AML-193 (cell line): ENCODE data around the gene PDXK.

Experiments used
- DNase-seq, 2 experiments: peaks; one replicate each; lab custom pipeline; 2025; lab: John Stamatoyannopoulos, UW

The PDXK gene

GRCh38 chr21:43743947-43744346 lies 25.0 kb downstream of the PDXK start:
- no peak for DNase-seq

DNA sequence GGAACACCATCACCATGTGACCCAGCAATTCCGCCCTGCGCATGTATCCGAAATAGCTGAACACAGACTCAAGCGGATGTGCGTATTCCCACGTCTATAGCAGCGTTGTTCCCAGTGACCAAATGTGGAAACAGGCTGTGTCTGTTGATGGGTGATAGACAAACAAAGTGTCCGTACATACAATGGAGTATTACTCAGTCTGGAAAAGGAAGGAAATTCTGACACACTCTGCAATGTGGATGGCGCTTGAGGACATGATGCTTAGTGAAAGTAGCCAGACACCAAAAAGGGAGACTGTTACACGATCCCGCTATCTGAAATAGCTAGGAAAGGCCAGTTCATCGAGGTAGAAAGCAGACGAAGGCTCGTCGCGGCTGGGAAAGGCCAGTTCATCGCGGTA lies 25.8 kb downstream of the PDXK start:
- no peak for DNase-seq

DNA sequence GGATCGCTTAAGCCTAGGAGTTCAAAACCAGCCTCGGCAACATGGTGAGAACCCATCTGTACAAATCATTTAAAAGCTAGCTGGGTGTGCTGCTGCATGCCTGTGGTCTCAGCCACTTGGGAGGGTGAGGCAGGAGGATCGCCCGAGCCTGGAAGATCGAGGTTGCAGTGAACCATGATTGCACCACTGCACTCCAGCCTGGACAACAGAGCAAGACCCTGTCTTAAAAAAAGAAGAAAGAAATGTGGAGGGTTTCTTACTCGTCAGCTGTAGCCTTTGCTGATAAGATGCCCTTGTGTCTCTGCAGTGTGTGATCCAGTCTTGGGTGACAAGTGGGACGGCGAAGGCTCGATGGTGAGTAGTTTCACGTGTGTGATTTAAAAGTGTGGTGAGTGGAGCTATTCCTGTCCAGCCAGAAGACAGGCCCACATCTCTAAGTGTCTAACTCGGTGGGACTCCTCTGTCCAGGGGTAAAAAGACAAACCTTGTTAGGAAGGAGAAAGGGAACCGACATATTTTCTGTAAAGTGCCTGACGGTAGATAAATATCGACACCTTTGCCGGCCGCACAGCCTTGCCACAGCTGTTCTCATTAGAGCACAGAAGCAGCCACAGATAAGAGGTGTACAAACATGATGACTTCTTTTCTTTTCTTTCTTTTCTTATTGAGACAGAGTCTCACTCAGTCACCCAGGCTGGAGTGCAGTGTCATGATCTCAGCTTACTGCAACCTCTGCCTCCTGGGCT lies 27.0 kb downstream of the PDXK start:
- DNase-seq, result no peak

DNA sequence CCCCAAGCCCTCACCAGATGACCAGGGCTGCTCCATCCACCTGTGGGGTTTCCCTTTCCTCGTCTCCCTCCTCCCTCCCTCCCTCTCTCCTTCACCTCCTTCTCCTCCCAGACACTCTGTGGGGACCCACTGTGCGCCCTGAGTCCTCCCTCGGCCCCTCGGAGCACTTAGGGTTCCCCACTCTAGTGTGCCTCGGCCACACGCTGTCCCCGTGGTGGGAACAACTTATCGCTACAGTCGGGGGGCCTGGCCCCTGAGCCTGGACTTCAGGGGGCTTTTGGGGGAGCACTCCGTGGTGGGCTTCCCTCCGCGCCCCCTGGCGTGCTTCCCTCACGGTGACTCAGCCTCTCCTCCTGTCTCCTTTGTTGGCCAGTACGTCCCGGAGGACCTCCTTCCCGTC lies 29.7 kb downstream of the PDXK start:
- no peak for DNase-seq

- no peak for DNase-seq
These were observed 30.8 kb downstream of the PDXK start for GRCh38 chr21:43749651-43750262.

- no peak for DNase-seq
These were observed 31.6 kb downstream of the PDXK start for GRCh38 chr21:43750339-43751033.

DNA sequence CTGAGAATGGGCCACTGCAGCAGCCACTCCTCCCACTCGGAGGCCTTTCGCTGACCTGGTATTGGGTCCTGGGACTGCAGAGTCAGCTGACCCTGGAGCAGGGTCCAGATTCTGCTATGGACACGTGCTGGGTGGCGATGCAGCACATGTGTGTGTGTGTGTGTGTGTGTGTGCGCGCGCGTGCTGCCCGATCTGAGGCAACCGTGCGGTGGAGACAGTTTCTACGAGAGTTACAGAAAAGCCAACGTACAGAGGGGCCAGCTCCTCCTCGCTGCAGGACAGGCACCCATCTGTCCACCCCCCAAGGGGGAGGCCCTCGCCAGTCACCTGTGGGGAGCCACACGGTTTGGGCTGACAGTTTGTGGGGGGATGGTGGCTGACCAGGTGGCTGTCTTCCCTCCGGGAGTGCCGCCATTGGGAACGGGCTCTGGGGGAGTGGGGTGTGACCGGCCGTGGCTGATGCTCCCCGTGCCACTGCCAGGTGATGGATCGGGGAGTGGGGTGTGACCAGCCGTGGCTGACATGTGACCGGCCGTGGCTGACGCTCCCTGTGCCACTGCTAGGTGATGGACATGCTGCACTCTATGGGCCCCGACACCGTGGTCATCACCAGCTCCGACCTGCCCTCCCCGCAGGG lies 33.1 kb downstream of the PDXK start:
- DNase-seq, result no peak

DNA sequence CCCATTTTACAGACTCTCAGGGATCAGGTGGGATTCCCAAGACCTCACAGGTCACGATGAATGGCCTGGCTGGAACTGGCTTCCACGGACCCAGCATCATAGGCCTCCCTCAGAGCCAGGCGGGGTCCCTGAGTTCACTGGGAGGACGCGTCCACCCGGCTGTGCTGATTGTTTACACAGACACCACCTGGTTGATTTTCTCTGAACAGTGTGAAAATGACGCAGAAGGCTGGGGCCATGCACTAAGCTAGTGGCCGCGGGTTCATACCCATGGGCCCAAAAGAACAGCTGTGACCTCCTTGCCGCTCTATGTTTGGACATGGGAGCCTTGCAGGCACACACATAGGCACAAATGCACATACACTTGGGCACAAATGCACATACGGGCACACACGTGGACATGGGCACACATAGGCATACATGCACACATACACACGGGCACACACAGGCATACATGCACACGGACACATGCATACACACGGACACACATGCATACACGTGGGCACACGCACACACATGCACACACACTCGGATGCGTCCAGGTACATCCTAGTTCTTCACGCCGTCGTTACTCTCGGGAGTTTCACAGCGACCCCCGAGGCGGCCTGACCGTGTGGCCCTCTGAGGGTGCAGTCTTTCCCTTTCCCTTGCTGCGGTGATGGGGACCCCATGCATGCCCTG lies 34.0 kb downstream of the PDXK start:
- no peak for DNase-seq

- no peak for DNase-seq
These were observed 34.5 kb downstream of the PDXK start for GRCh38 chr21:43753439-43753799.

DNA sequence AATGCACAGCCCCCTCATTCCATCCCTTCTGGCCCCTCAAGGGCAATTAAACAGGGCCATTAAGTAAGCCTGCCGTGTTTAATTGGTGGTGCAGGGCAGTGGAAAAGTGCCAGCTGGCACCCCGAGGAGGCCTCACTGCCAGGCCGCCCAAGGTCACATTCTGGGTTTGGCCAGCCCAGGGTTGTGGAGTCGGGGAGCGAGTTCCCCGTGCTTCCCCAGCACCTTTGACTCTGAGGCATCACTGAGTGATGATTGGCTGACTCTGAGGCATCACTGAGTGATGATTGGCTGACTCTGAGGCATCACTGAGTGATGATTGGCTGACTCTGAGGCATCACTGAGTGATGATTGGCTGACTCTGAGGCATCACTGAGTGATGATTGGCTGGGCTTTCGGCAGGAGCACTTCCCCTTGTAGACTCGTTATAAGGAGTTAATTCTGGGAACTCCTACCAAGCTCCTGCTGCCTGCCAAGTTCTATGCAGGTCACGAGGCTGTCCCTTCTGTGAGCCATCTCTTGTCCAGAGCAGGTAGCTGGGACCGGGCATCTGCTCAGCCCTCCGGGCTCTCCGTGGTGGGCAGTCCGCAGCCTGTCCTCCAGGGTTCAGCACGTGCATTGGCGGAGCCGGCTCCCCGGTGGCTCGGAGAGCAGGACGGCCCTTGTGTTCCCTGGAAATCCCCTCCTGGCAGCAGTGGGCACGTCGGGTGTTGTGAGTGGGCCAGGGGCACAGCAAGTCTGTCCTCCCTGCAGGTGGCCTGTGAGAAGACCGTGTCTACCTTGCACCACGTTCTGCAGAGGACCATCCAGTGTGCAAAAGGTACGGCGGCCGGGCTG lies 36.2 kb downstream of the PDXK start:
- DNase-seq, result no peak

DNA sequence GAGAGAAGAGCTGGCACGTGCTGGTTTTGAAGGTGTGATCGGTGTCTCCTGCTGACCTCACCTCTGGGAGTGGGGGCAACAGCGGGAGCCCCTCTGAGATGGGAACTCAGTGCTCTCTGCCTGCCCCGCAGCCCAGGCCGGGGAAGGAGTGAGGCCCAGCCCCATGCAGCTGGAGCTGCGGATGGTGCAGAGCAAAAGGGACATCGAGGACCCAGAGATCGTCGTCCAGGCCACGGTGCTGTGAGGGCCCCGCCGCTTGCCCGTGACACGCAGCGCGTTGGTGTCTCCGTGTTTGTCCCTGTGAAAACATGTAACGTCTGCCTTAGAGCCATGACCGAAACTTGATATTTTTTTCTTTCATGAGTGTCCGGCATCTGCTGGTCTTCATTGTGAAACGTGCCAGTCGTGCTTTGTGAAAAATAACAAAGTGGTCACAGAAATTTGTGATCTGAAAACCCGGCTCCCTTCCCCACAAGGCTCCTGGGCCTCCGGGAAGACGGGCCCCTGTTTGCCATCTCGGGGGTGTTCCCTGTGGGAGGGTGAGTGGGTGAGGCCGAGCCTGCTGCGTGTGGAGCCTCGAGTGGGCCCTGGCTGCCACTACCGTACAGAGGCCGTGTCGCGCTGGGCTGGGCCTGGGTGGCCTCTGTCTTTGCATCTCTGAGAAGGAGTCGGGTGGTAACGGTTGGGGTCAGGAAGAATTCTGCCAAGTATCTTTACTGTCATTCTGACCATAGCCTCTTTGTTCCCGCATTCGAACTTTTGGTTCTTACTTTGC lies 37.1 kb downstream of the PDXK start:
- no peak for DNase-seq

DNA sequence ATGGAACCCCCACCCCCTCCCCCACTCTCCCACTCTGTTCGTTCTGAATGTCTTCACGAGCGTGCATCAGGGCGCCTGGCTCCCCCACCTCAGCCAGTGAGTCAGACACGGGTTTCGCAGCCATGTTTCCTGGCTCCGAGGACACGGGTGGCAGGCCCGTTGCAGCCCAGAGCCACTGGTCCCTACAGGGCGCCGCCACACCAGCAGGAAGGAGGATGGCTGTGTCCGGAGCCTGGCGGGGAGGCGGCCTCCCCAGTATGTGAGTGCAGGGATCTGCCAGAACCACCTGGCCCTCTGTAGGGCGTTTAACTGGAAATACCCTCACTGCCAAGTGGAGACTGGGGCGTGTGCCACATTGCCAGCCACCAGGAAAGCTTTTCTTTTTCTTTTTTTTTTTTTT lies 38.7 kb downstream of the PDXK start:
- DNase-seq, result no peak

GRCh38 chr21:43758111-43758641 lies 39.2 kb downstream of the PDXK start:
- no peak for DNase-seq

DNA sequence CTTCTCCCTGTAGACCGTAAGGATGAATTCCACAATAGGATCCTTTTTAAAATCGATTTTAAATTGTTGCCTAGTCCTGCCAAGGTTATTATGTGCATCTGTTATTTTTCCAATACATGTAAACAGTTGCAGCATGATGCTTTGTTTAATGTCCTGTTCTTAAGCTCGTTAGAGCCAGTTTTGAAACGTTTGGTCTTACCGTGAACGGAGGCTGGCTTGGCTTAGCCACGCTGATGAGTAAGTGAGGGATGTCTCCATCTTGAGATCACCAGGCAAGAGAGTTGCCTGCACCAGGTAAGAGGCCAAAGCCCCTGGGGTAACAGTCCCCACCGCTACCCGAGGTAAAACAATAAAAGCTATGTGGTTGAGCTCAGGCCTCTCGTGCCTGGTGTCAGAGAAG lies 39.9 kb downstream of the PDXK start:
- no peak for DNase-seq

DNA sequence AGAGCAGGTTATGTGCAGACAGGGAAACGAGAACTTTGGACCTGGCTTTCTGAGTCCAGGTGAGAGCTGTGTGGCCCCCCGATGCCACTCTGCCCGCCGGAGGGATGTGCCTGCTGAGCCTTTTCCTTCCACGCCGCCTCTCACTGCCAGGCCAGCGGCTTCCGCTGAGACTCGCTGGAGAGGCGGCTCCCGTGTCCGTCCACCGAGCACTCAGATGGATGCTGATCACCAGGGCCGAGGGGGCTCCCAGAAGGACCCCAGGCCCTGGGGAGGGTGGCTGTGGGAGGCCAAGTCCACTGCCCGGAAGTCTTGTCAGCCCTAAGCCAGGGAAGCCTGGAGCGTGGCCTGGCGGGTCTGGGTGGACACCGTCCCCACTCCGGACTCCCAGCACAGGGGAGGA lies 40.7 kb downstream of the PDXK start:
- no peak for DNase-seq

GRCh38 chr21:43760391-43760958 lies 41.5 kb downstream of the PDXK start:
- DNase-seq, result no peak

- DNase-seq, result no peak
These were observed 43.0 kb downstream of the PDXK start for GRCh38 chr21:43761886-43762285.

- DNase-seq, result no peak
These were observed 43.6 kb downstream of the PDXK start for GRCh38 chr21:43762303-43763128.

DNA sequence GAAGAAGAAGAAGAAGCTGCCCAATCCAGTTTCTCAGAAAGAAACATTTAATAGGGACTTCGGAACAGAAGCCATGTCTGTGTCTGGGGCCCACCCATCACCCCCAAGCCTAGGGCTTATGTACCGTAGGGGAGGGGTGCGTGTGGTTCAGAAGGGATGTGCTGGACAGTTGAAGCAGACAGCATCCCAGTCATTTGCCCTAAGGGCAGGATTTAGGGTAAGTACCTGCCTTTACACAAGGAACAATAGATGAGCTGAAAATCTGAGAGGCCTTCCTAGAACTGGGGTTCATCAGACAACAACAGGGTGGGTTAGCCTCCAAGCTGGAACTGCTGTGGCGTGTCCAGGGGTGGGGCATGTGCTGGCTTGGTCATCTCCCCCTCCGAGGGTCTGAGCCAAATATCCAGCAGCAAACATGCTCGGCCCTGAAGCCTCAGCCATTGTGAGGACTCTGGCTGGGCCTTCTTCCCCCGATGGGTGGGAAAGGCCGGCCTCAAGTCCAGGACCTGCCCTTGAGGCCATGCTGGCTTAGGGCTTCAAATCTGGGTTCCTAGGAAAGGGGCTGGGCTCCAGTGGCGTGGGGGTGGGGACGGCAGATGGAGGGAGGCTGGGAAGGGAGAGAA lies 45.1 kb downstream of the PDXK start:
- DNase-seq, result no peak
